Hepatocyte (in vitro differentiated cells): ENCODE results near the gene LINC00237.

Experiments used
- EZH2 ChIP-seq: fragments of 200-600 bp; sonication (generic); IDR thresholded peaks from 2 replicates; pipeline ENCODE4 v1.6.1; 2016; ENCODE audit warnings: antibody characterized with exemption, mild to moderate bottlenecking, borderline replicate concordance
- EZH2phosphoT487 ChIP-seq: fragments of 200-600 bp; sonication (generic); IDR thresholded peaks from one replicate; pipeline ENCODE4 v1.6.1; 2018; ENCODE audit warnings: antibody characterized with exemption, mild to moderate bottlenecking, low read depth, moderate library complexity; ENCODE audit not compliant: unreplicated experiment, severe bottlenecking
- TF ChIP-seq, protein P1 (sequence below): fragments of 200-600 bp; sonication (generic); IDR thresholded peaks from 2 replicates; pipeline ENCODE4 v1.5.1; 2016; ENCODE audit warnings: antibody characterized with exemption, mild to moderate bottlenecking; ENCODE audit not compliant: poor library complexity

GRCh38 chr20:21118138-21118537, 12.0 kb upstream of the LINC00237 start:
- TF ChIP-seq EZH2phosphoT487 (no peak), EZH2 (no peak)
- TF ChIP-seq, protein P1, sequence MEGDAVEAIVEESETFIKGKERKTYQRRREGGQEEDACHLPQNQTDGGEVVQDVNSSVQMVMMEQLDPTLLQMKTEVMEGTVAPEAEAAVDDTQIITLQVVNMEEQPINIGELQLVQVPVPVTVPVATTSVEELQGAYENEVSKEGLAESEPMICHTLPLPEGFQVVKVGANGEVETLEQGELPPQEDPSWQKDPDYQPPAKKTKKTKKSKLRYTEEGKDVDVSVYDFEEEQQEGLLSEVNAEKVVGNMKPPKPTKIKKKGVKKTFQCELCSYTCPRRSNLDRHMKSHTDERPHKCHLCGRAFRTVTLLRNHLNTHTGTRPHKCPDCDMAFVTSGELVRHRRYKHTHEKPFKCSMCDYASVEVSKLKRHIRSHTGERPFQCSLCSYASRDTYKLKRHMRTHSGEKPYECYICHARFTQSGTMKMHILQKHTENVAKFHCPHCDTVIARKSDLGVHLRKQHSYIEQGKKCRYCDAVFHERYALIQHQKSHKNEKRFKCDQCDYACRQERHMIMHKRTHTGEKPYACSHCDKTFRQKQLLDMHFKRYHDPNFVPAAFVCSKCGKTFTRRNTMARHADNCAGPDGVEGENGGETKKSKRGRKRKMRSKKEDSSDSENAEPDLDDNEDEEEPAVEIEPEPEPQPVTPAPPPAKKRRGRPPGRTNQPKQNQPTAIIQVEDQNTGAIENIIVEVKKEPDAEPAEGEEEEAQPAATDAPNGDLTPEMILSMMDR = no peak
